Endothelial cell (in vitro differentiated cells): ENCODE data around the gene TFF3. TPM values are rescaled to one million over a fixed set of nuclear protein-coding genes. Genes with fewer than 3 reads are reported as not detected.

Experiments
- DNase-seq: peaks from one replicate; pipeline ENCODE4 v3.0.0; 2021; ENCODE audit warnings: low spot score
- H3K27ac Mint-ChIP-seq: one replicate; pipeline ENCODE4 v1.8.0; 2021; ENCODE audit warnings: mixed read lengths, inconsistent platforms; ENCODE audit not compliant: unreplicated experiment
- H3K27me3 Mint-ChIP-seq: one replicate; pipeline ENCODE4 v1.8.0; 2021; ENCODE audit warnings: mild to moderate bottlenecking, moderate library complexity, mixed read lengths, inconsistent platforms; ENCODE audit not compliant: unreplicated experiment
- H3K36me3 Mint-ChIP-seq: one replicate; pipeline ENCODE4 v1.8.0; 2021; ENCODE audit warnings: mild to moderate bottlenecking, low read depth, mixed read lengths, inconsistent platforms; ENCODE audit not compliant: unreplicated experiment
- H3K4me1 Mint-ChIP-seq: one replicate; pipeline ENCODE4 v1.8.0; 2021; ENCODE audit warnings: mild to moderate bottlenecking, mixed read lengths, inconsistent platforms; ENCODE audit not compliant: unreplicated experiment
- H3K4me3 Mint-ChIP-seq: one replicate; pipeline ENCODE4 v1.8.0; 2021; ENCODE audit warnings: mild to moderate bottlenecking, mixed read lengths, inconsistent platforms; ENCODE audit not compliant: unreplicated experiment
- H3K9me3 Mint-ChIP-seq: one replicate; pipeline ENCODE4 v1.8.0; 2021; ENCODE audit warnings: mixed read lengths, inconsistent platforms; ENCODE audit not compliant: unreplicated experiment
- CTCF ChIP-seq: fragments of 200-600 bp; sonication (generic); IDR thresholded peaks from one replicate; pipeline ENCODE4 v1.5.0; 2021; ENCODE audit warnings: antibody characterized with exemption; ENCODE audit not compliant: unreplicated experiment
- total RNA-seq: library from RNA; stranded (reverse); fragmentation: NEBNext Ultra II Directional; extraction: Animal tissue kit (Norgen Biotek cat#: 25700); gene quantifications from one replicate; pipeline ENCODE4 v1.2.1, GENCODE V29; 2021; ENCODE audit not compliant: unreplicated experiment

The TFF3 gene
- total RNA-seq, 1 donor from 2014 or later = not detected

- no peak overlapping the region for H3K27ac Mint-ChIP-seq
- no peaks in the 10 kb centered on the region for H3K9me3 Mint-ChIP-seq
- H3K4me1 Mint-ChIP-seq = peaks cover 35% of the 10 kb centered on the region
- peaks cover 10% of the 10 kb centered on the region for H3K27me3 Mint-ChIP-seq
- peaks cover 26% of the 10 kb centered on the region for H3K36me3 Mint-ChIP-seq
- TF ChIP-seq CTCF = no peak
- no peak for DNase-seq
- no peak overlapping the region for H3K4me3 Mint-ChIP-seq
These were observed 15.7 kb downstream of the TFF3 start for GRCh38 chr21:42299324-42300044.

- TF ChIP-seq CTCF = no peak
- peaks cover 10% of the 10 kb centered on the region for H3K27me3 Mint-ChIP-seq
- H3K27ac Mint-ChIP-seq = no peak overlapping the region
- no peaks in the 10 kb centered on the region for H3K9me3 Mint-ChIP-seq
- no peak for DNase-seq
- no peak overlapping the region for H3K4me3 Mint-ChIP-seq
- peaks cover 26% of the 10 kb centered on the region for H3K36me3 Mint-ChIP-seq
- H3K4me1 Mint-ChIP-seq = peaks cover 35% of the 10 kb centered on the region
These were observed 16.6 kb downstream of the TFF3 start for GRCh38 chr21:42298657-42299056.

- Mint-ChIP-seq H3K9me3 (no peaks in the 10 kb centered on the region), H3K36me3 (peaks cover 26% of the 10 kb centered on the region), H3K27me3 (peaks cover 10% of the 10 kb centered on the region), H3K4me1 (peaks cover 35% of the 10 kb centered on the region), H3K27ac (no peak overlapping the region), H3K4me3 (no peak overlapping the region)
- DNase-seq = no peak
- TF ChIP-seq CTCF = no peak
These were observed 17.0 kb downstream of the TFF3 start for GRCh38 chr21:42298237-42298636.

GRCh38 chr21:42297377-42297776, 17.8 kb downstream of the TFF3 start:
- Mint-ChIP-seq H3K4me3 (no peak overlapping the region), H3K9me3 (no peaks in the 10 kb centered on the region), H3K27me3 (peaks cover 10% of the 10 kb centered on the region), H3K27ac (no peak overlapping the region), H3K36me3 (peaks cover 26% of the 10 kb centered on the region), H3K4me1 (peaks cover 35% of the 10 kb centered on the region)
- DNase-seq = no peak
- no peak for TF ChIP-seq CTCF

GRCh38 chr21:42296501-42296900, 18.7 kb downstream of the TFF3 start:
- peaks cover 31% of the 10 kb centered on the region for H3K4me1 Mint-ChIP-seq
- H3K4me3 Mint-ChIP-seq = no peak overlapping the region
- TF ChIP-seq CTCF = no peak
- no peak for DNase-seq
- no peak overlapping the region for H3K27ac Mint-ChIP-seq
- peaks cover 10% of the 10 kb centered on the region for H3K27me3 Mint-ChIP-seq
- no peaks in the 10 kb centered on the region for H3K9me3 Mint-ChIP-seq
- peaks cover 26% of the 10 kb centered on the region for H3K36me3 Mint-ChIP-seq
